ENCODE data around the gene CACNA2D4. TPM values are rescaled to one million over a fixed set of nuclear protein-coding genes. Genes with fewer than 3 reads are reported as not detected.
A peak's percentile ranks its signal among the peaks of the same experiment; 100 is the strongest.

CACNA2D4 gene
- total and polyA plus RNA-seq, 2 of the 13 experiments (the other 11 are each of a cell fraction or from before 2014, with no cell fraction given), result 14.2 to 136 TPM

GRCh38 chr12:1825382-1826102 lies 92.9 kb downstream of the CACNA2D4 start (continued):
- TF ChIP-seq, protein P1, sequence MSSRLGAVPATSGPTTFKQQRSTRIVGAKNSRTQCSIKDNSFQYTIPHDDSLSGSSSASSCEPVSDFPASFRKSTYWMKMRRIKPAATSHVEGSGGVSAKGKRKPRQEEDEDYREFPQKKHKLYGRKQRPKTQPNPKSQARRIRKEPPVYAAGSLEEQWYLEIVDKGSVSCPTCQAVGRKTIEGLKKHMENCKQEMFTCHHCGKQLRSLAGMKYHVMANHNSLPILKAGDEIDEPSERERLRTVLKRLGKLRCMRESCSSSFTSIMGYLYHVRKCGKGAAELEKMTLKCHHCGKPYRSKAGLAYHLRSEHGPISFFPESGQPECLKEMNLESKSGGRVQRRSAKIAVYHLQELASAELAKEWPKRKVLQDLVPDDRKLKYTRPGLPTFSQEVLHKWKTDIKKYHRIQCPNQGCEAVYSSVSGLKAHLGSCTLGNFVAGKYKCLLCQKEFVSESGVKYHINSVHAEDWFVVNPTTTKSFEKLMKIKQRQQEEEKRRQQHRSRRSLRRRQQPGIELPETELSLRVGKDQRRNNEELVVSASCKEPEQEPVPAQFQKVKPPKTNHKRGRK (CRISPR knock-in tag; IDR thresholded peaks at IDR 0.05), result no peak
- TF ChIP-seq TFDP1 (CRISPR knock-in tag; IDR thresholded peaks at IDR 0.05; ENCODE audit: borderline replicate concordance), result peak; percentile 44; the same call in 1 of the 2 replicates
- TF ChIP-seq ZNF562 (CRISPR knock-in tag; IDR thresholded peaks at IDR 0.05; ENCODE audit: borderline replicate concordance), result no peak
- TF ChIP-seq ZNF724P (CRISPR knock-in tag; IDR thresholded peaks at IDR 0.05; ENCODE audit: borderline replicate concordance), result 0 out of 2 replicates have a peak, but pooled peaks have one; percentile 61
- no peak for TF ChIP-seq ZSCAN25 (CRISPR knock-in tag; IDR thresholded peaks at IDR 0.05)
- 0 out of 2 replicates have a peak, but pooled peaks have one; percentile 53 for TF ChIP-seq HINFP (CRISPR knock-in tag; IDR thresholded peaks at IDR 0.05; ENCODE audit: low read depth)
- peak; percentile 54; the same call in 1 of the 2 replicates for TF ChIP-seq RARA (CRISPR knock-in tag; IDR thresholded peaks at IDR 0.05)
- no peak for TF ChIP-seq TBP (CRISPR knock-in tag; IDR thresholded peaks at IDR 0.05)
- TF ChIP-seq ZNF713 (CRISPR knock-in tag; IDR thresholded peaks at IDR 0.05), result no peak
- peak; percentile 90 for TF ChIP-seq HNF4A (CRISPR knock-in tag; IDR thresholded peaks at IDR 0.05)
- TF ChIP-seq ZNF232 (CRISPR knock-in tag; IDR thresholded peaks at IDR 0.05; ENCODE audit: borderline replicate concordance), result 0 out of 2 replicates have a peak, but pooled peaks have one; percentile 16
- TF ChIP-seq, protein P2, sequence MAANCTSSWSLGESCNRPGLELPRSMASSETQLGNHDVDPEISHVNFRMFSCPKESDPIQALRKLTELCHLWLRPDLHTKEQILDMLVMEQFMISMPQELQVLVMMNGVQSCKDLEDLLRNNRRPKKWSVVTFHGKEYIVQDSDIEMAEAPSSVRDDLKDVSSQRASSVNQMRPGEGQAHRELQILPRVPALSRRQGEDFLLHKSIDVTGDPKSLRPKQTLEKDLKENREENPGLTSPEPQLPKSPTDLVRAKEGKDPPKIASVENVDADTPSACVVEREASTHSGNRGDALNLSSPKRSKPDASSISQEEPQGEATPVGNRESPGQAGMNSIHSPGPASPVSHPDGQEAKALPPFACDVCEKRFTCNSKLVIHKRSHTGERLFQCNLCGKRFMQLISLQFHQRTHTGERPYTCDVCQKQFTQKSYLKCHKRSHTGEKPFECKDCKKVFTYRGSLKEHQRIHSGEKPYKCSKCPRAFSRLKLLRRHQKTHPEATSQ (CRISPR knock-in tag; IDR thresholded peaks at IDR 0.05; ENCODE audit: borderline replicate concordance), result no peak
- TF ChIP-seq CEBPG (CRISPR knock-in tag; IDR thresholded peaks at IDR 0.05), result 0 out of 2 replicates have a peak, but pooled peaks have one; percentile 2
- TF ChIP-seq BRCA1 (CRISPR knock-in tag; IDR thresholded peaks at IDR 0.05), result no peak
- peak; percentile 65 for TF ChIP-seq ZFX (CRISPR knock-in tag; IDR thresholded peaks at IDR 0.05; ENCODE audit: low read depth)
- TF ChIP-seq THAP9 (CRISPR knock-in tag; IDR thresholded peaks at IDR 0.05; ENCODE audit: borderline replicate concordance), result no peak
- peak; percentile 38; the same call in 1 of the 2 replicates for TF ChIP-seq SOX5 (CRISPR knock-in tag; IDR thresholded peaks at IDR 0.05; ENCODE audit: borderline replicate concordance)
- TF ChIP-seq, protein P3, sequence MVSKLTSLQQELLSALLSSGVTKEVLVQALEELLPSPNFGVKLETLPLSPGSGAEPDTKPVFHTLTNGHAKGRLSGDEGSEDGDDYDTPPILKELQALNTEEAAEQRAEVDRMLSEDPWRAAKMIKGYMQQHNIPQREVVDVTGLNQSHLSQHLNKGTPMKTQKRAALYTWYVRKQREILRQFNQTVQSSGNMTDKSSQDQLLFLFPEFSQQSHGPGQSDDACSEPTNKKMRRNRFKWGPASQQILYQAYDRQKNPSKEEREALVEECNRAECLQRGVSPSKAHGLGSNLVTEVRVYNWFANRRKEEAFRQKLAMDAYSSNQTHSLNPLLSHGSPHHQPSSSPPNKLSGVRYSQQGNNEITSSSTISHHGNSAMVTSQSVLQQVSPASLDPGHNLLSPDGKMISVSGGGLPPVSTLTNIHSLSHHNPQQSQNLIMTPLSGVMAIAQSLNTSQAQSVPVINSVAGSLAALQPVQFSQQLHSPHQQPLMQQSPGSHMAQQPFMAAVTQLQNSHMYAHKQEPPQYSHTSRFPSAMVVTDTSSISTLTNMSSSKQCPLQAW (CRISPR knock-in tag; IDR thresholded peaks at IDR 0.05), result 0 out of 2 replicates have a peak, but pooled peaks have one; percentile 60
- TF ChIP-seq ZNF24 (IDR thresholded peaks at IDR 0.05), result no peak
